ENCODE results near the gene F2RL1. TPM values are rescaled to one million over a fixed set of nuclear protein-coding genes. Genes with fewer than 3 reads are reported as not detected.
A peak's percentile ranks its signal among the peaks of the same experiment; 100 is the strongest.

F2RL1 gene
- total RNA-seq, 2 experiments from 2014 or later: 0.78 to 0.81 TPM

GRCh38 chr5:76790632-76791290, 28.1 kb upstream of the F2RL1 start:
- H3K4me3 Mint-ChIP-seq: no peak overlapping the region
- peak; percentile 18 for DNase-seq
- peaks cover 22% of the 10 kb centered on the region for H3K4me1 Mint-ChIP-seq
- CTCF ChIA-PET: interaction anchor here (0.6 to 1.5 kb wide), 3 partner anchors 18 to 189 kb away, joined by 3 to 4 read pairs (median 3); no protein-coding TSS in a partner anchor
- POLR2A ChIA-PET: interaction anchor here (0.8 to 1.6 kb wide), 2 partner anchors 59 to 65 kb away, joined by 3 to 8 read pairs; partner anchors contain the start of gene S100Z
- H3K9me3 Mint-ChIP-seq: no peaks in the 10 kb centered on the region
- H3K36me3 Mint-ChIP-seq (ENCODE audit: low read depth): peaks cover 3% of the 10 kb centered on the region
- no peaks in the 10 kb centered on the region for H3K27me3 Mint-ChIP-seq
- H3K27ac Mint-ChIP-seq: peak overlapping the region; percentile 69

GRCh38 chr5:76791461-76791860, 27.4 kb upstream of the F2RL1 start:
- Mint-ChIP-seq H3K27me3 (no peaks in the 10 kb centered on the region), H3K4me3 (no peak overlapping the region), H3K27ac (no peak overlapping the region), H3K9me3 (no peaks in the 10 kb centered on the region), H3K4me1 (peaks cover 22% of the 10 kb centered on the region), H3K36me3 (ENCODE audit: low read depth) (peaks cover 3% of the 10 kb centered on the region)
- POLR2A ChIA-PET: no interaction called here
- no peak for DNase-seq
- CTCF ChIA-PET: interaction anchor here (1.5 kb wide), 1 partner anchor 190 kb away, joined by 3 read pairs; no protein-coding TSS in a partner anchor

GRCh38 chr5:76794871-76795270, 24.0 kb upstream of the F2RL1 start:
- Mint-ChIP-seq H3K27ac (no peak overlapping the region), H3K4me1 (peaks cover 19% of the 10 kb centered on the region), H3K9me3 (no peaks in the 10 kb centered on the region), H3K4me3 (no peak overlapping the region), H3K36me3 (ENCODE audit: low read depth) (no peaks in the 10 kb centered on the region), H3K27me3 (no peaks in the 10 kb centered on the region)
- POLR2A ChIA-PET: no interaction called here
- no peak for DNase-seq
- CTCF ChIA-PET: no interaction called here

DNA sequence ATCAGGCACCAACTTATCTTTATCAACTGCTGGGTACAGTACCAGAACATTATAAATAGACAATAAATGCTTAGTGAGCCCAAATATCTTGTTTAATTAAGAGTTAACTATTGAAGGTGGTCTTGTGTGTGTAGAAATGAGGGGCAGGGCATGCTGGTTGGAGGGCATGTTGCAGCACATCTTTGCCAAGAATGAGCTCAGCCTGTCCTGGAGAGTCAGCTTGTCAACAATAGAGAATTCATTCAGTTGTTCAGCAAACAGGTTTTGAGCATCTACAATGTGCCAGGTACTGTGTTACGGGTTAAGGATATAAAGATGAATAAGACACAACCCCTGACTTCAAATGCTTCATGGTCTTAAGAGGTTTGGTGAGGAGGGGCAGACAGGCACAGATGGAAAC, 19.2 kb upstream of the F2RL1 start:
- Mint-ChIP-seq H3K4me3 (no peak overlapping the region), H3K4me1 (no peaks in the 10 kb centered on the region), H3K36me3 (ENCODE audit: low read depth) (no peaks in the 10 kb centered on the region), H3K27me3 (peaks cover 5% of the 10 kb centered on the region), H3K9me3 (no peaks in the 10 kb centered on the region), H3K27ac (no peak overlapping the region)
- CTCF ChIA-PET: no interaction called here
- DNase-seq: no peak
- POLR2A ChIA-PET: no interaction called here

GRCh38 chr5:76800579-76800978, 18.3 kb upstream of the F2RL1 start:
- DNase-seq: no peak
- H3K36me3 Mint-ChIP-seq (ENCODE audit: low read depth): no peaks in the 10 kb centered on the region
- no peaks in the 10 kb centered on the region for H3K9me3 Mint-ChIP-seq
- no peaks in the 10 kb centered on the region for H3K4me1 Mint-ChIP-seq
- H3K27ac Mint-ChIP-seq: no peak overlapping the region
- POLR2A ChIA-PET: no interaction called here
- no peak overlapping the region for H3K4me3 Mint-ChIP-seq
- H3K27me3 Mint-ChIP-seq: peaks cover 5% of the 10 kb centered on the region
- CTCF ChIA-PET: no interaction called here

- Mint-ChIP-seq H3K27me3 (peaks cover 5% of the 10 kb centered on the region), H3K4me1 (peaks cover 4% of the 10 kb centered on the region), H3K36me3 (ENCODE audit: low read depth) (no peaks in the 10 kb centered on the region), H3K27ac (no peak overlapping the region), H3K4me3 (no peak overlapping the region), H3K9me3 (no peaks in the 10 kb centered on the region)
- POLR2A ChIA-PET: no interaction called here
- CTCF ChIA-PET: no interaction called here
- DNase-seq: no peak
These were observed 17.5 kb upstream of the F2RL1 start for GRCh38 chr5:76801159-76801802.

DNA sequence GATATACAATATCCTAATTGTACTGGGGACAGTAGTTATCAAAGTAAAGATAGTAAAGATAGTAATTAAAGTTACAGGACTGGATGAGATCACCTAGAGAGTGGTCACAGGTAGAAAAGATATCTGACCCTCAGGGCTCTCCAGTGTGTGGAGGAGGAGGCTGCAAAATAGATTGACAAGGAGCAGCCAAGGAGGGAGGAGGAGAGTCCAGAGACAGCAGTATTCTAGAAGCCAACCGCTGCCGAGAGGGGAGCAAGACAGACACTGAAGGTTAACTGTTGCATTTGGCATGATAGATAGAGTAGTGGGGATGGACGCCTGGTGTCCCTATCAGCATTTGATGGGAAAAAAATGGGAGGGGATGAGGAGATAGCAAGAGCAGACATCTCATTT, 17.0 kb upstream of the F2RL1 start:
- Mint-ChIP-seq H3K4me3 (no peak overlapping the region), H3K9me3 (no peaks in the 10 kb centered on the region), H3K36me3 (ENCODE audit: low read depth) (no peaks in the 10 kb centered on the region), H3K27me3 (peaks cover 5% of the 10 kb centered on the region), H3K4me1 (peaks cover 6% of the 10 kb centered on the region), H3K27ac (no peak overlapping the region)
- DNase-seq: no peak
- ChIA-PET POLR2A (no interaction called here), CTCF (no interaction called here)

DNA sequence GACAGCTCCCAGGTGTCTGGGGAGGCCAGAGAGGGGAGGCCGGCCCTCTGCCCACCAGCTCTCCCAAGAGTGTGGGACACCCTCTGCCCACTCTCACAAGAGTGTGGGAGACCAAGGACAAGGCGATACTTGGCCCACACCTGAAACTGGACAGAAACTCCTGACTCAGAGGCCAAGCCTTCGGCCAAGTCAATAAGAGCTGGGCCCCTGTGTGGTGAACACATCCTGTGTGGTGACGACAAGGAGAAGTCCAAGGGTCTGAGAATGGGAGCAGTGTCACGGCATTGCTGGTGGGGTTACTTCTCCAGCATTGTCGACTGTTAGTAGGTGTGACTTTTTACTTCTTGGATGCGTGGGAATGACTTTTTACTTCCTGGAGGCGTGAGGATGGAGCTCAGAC, 14.6 kb upstream of the F2RL1 start:
- Mint-ChIP-seq H3K4me1 (peaks cover 6% of the 10 kb centered on the region), H3K27ac (no peak overlapping the region), H3K4me3 (no peak overlapping the region), H3K36me3 (ENCODE audit: low read depth) (no peaks in the 10 kb centered on the region), H3K27me3 (peaks cover 5% of the 10 kb centered on the region), H3K9me3 (no peaks in the 10 kb centered on the region)
- DNase-seq: no peak
- ChIA-PET CTCF (no interaction called here), POLR2A (no interaction called here)

- Mint-ChIP-seq H3K27me3 (peaks cover 5% of the 10 kb centered on the region), H3K4me3 (no peak overlapping the region), H3K4me1 (peaks cover 6% of the 10 kb centered on the region), H3K36me3 (ENCODE audit: low read depth) (no peaks in the 10 kb centered on the region), H3K9me3 (no peaks in the 10 kb centered on the region), H3K27ac (no peak overlapping the region)
- DNase-seq: no peak
- POLR2A ChIA-PET: no interaction called here
- CTCF ChIA-PET: no interaction called here
These were observed 12.9 kb upstream of the F2RL1 start for GRCh38 chr5:76805821-76806505.

- Mint-ChIP-seq H3K27me3 (no peaks in the 10 kb centered on the region), H3K9me3 (no peaks in the 10 kb centered on the region)
- CTCF ChIA-PET: interaction anchor here (1.6 kb wide), 1 partner anchor 10 kb away, joined by 6 read pairs; no protein-coding TSS in a partner anchor
These were observed 11.5 kb upstream of the F2RL1 start for GRCh38 chr5:76807296-76807695.

DNA sequence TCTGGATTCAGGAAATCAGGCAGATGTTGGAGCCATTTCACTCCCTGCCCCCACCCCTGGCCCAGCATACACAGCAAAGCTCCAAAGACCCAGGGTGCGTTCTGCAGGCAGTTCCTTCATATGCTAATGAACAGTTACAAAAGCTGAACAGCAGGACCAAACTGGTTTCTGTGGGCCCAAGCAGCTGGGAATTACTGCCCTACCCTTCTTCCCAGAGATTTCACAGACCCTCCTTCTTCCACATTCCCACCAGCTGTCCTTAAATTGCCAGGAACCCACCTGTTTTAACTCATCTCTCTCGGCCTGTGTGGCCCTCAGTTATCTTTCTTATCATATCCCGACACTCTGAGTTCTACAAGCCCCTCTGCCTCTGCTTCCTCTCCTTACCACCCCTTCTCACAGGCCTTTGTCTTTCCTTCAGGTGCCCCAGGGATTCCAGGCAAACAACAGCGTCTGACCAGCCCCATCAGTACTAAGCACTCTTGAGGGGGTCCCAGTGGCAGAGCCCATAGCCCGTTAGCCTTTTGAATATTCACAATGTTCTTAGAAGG, 10.6 kb upstream of the F2RL1 start:
- H3K27ac Mint-ChIP-seq: no peak overlapping the region
- no peaks in the 10 kb centered on the region for H3K27me3 Mint-ChIP-seq
- H3K36me3 Mint-ChIP-seq (ENCODE audit: low read depth): no peaks in the 10 kb centered on the region
- ChIA-PET CTCF (interaction anchor here (1.6 kb wide), 1 partner anchor 9 kb away, joined by 6 read pairs; no protein-coding TSS in a partner anchor), POLR2A (interaction anchor here (1.0 kb wide), 1 partner anchor 10 kb away, joined by 3 read pairs; the partner anchor contains the start of gene F2RL1)
- H3K4me3 Mint-ChIP-seq: no peak overlapping the region
- H3K9me3 Mint-ChIP-seq: no peaks in the 10 kb centered on the region
- H3K4me1 Mint-ChIP-seq: peaks cover 6% of the 10 kb centered on the region
- DNase-seq: no peak

More at GRCh38 chr5:76807296-76807695, 11.5 kb upstream of the F2RL1 start:
- Mint-ChIP-seq H3K4me1 (peaks cover 6% of the 10 kb centered on the region), H3K36me3 (ENCODE audit: low read depth) (no peaks in the 10 kb centered on the region), H3K4me3 (no peak overlapping the region), H3K27ac (no peak overlapping the region)
- POLR2A ChIA-PET: interaction anchor here (1.0 kb wide), 1 partner anchor 11 kb away, joined by 3 read pairs; the partner anchor contains the start of gene F2RL1
- no peak for DNase-seq

- no peaks in the 10 kb centered on the region for H3K27me3 Mint-ChIP-seq
- DNase-seq: no peak
- CTCF ChIA-PET: no interaction called here
- H3K4me3 Mint-ChIP-seq: no peak overlapping the region
- H3K27ac Mint-ChIP-seq: no peak overlapping the region
- no peaks in the 10 kb centered on the region for H3K9me3 Mint-ChIP-seq
- H3K4me1 Mint-ChIP-seq: peaks cover 7% of the 10 kb centered on the region
- POLR2A ChIA-PET: no interaction called here
- H3K36me3 Mint-ChIP-seq (ENCODE audit: low read depth): no peaks in the 10 kb centered on the region
These were observed 9.7 kb upstream of the F2RL1 start for GRCh38 chr5:76809141-76809540.

DNA sequence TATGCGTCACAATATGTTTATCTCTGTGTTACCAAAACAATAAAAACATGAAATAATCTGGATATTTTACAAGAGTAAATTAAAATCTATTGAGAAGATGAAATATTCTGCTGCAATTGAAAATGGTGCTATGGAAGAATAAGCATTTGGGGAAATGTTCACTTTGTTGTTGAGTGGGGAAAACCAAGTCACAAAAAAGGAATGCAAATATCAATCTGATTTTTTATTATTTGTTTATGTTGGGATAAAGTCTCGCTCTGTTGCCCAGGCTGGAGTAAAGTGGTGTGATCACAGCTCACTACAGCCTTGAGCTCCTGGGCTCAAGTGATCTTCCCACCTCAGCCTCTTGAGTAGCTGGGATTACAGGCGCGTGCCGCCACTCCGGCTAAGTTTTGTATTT, 8.6 kb upstream of the F2RL1 start:
- Mint-ChIP-seq H3K4me3 (no peak overlapping the region), H3K36me3 (ENCODE audit: low read depth) (no peaks in the 10 kb centered on the region), H3K27ac (no peak overlapping the region), H3K27me3 (peaks cover under 1% of the 10 kb centered on the region), H3K9me3 (no peaks in the 10 kb centered on the region), H3K4me1 (peaks cover 9% of the 10 kb centered on the region)
- POLR2A ChIA-PET: no interaction called here
- no peak for DNase-seq
- CTCF ChIA-PET: no interaction called here
